MCF 10A (cell line): Measurements from ENCODE around the gene KCNH3. TPM values are rescaled to one million over a fixed set of nuclear protein-coding genes. Genes with fewer than 3 reads are reported as not detected.

Source experiments
- BruUV-seq: library from RNA; stranded (reverse); fragments of 400-500 nt; replicated peaks from 2 replicates; lab custom pipeline; 2021; lab: Mats Ljungman, UMichigan
- CTCF ChIA-PET: fragments of 300-600 bp; sonication (Branson Sonifier 250); formaldehyde crosslinking; extraction: SDS; loops from one replicate; lab custom pipeline; 2021; ENCODE audit warnings: antibody characterized with exemption, inconsistent platforms; lab: Yijun Ruan, JAX
- POLR2A ChIA-PET: fragments of 300-600, 350-650 bp; sonication (Branson Sonifier 250); formaldehyde crosslinking; extraction: SDS; loops from one replicate; lab custom pipeline; 2020; ENCODE audit warnings: antibody characterized with exemption, inconsistent platforms; lab: Yijun Ruan, JAX
- DNase-seq: peaks from one replicate; pipeline ENCODE4 v3.0.0-alpha.2; 2018; ENCODE audit not compliant: unreplicated experiment
- H3K27ac Mint-ChIP-seq: one replicate; pipeline ENCODE4 v1.8.0; 2022; ENCODE audit warnings: mild to moderate bottlenecking, low read depth, mixed read lengths; ENCODE audit not compliant: unreplicated experiment
- H3K27me3 Mint-ChIP-seq: one replicate; pipeline ENCODE4 v1.8.0; 2022; ENCODE audit warnings: mixed read lengths; ENCODE audit not compliant: insufficient read depth, unreplicated experiment
- H3K36me3 Mint-ChIP-seq: one replicate; pipeline ENCODE4 v1.8.0; 2022; ENCODE audit warnings: mild to moderate bottlenecking, moderate library complexity, mixed read lengths; ENCODE audit not compliant: insufficient read depth, unreplicated experiment
- H3K4me1 Mint-ChIP-seq: one replicate; pipeline ENCODE4 v1.8.0; 2022; ENCODE audit warnings: mixed read lengths; ENCODE audit not compliant: insufficient read depth, unreplicated experiment
- H3K4me3 Mint-ChIP-seq: one replicate; pipeline ENCODE4 v1.8.0; 2022; ENCODE audit warnings: mild to moderate bottlenecking, moderate library complexity, mixed read lengths; ENCODE audit not compliant: unreplicated experiment
- H3K9me3 Mint-ChIP-seq: one replicate; pipeline ENCODE4 v1.8.0; 2022; ENCODE audit warnings: mixed read lengths; ENCODE audit not compliant: unreplicated experiment
- intact Hi-C: fragments of 100-400 bp; cut with micrococcal nuclease; formaldehyde crosslinking; loops from 2 replicates; pipeline ENCODE4 v1.14.1; 2022
- total RNA-seq: library from RNA; stranded (reverse); gene quantifications from 2 replicates; pipeline ENCODE4 v1.2.3, GENCODE V29; 2022
- TF ChIP-seq, protein P1 (sequence below): fragments of 200-600 bp; IDR thresholded peaks from one replicate; pipeline ENCODE4 v1.8.0; 2022; ENCODE audit warnings: antibody characterized with exemption, mild to moderate bottlenecking; ENCODE audit not compliant: unreplicated experiment

KCNH3 gene
- total RNA-seq, 1 experiment from 2014 or later, result not detected

DNA sequence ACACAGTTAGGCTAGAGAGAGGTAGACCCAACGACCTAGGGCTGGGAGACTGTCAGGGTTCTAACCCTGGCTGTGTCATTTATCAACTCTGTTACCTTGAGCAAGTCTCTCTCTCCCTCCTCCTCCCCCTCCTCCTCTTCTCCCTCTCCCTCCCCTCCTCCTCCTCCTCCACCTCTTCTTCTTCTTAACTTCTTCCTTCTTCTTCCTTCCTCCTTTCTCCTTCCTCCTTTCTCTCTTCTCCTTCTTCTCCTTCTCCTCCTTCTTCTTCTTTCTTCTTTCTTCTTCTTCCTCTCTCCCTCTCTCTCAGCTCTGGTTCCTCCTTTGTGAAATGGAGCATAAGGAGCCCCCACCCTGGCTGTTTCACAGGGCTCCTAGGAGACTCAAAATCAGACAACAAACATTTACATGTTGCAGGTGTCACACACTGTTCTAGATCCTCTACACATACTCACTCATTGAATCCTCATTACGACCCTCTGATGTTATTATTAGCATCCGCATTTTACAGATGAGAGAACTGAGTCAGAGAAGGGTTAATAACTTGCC lies 2.2 kb upstream of the KCNH3 start:
- no peak for DNase-seq
- BruUV-seq, result no TSS peak
- peaks cover 10% of the 10 kb centered on the region for H3K27me3 Mint-ChIP-seq
- TF ChIP-seq, protein P1, sequence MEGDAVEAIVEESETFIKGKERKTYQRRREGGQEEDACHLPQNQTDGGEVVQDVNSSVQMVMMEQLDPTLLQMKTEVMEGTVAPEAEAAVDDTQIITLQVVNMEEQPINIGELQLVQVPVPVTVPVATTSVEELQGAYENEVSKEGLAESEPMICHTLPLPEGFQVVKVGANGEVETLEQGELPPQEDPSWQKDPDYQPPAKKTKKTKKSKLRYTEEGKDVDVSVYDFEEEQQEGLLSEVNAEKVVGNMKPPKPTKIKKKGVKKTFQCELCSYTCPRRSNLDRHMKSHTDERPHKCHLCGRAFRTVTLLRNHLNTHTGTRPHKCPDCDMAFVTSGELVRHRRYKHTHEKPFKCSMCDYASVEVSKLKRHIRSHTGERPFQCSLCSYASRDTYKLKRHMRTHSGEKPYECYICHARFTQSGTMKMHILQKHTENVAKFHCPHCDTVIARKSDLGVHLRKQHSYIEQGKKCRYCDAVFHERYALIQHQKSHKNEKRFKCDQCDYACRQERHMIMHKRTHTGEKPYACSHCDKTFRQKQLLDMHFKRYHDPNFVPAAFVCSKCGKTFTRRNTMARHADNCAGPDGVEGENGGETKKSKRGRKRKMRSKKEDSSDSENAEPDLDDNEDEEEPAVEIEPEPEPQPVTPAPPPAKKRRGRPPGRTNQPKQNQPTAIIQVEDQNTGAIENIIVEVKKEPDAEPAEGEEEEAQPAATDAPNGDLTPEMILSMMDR, result no peak
- POLR2A ChIA-PET, result interaction anchor here (0.5 kb wide), 1 partner anchor 53 kb away, joined by 3 read pairs; no protein-coding TSS in a partner anchor
- H3K27ac Mint-ChIP-seq, result no peak overlapping the region
- H3K9me3 Mint-ChIP-seq, result no peaks in the 10 kb centered on the region
- no peak overlapping the region for H3K4me3 Mint-ChIP-seq
- intact Hi-C loops, result no loop called here
- CTCF ChIA-PET, result interaction anchor here (0.6 to 1.5 kb wide), 5 partner anchors 23 to 205 kb away, joined by 3 to 8 read pairs (median 4); no protein-coding TSS in a partner anchor
- H3K36me3 Mint-ChIP-seq, result no peaks in the 10 kb centered on the region
- peaks cover 15% of the 10 kb centered on the region for H3K4me1 Mint-ChIP-seq

DNA sequence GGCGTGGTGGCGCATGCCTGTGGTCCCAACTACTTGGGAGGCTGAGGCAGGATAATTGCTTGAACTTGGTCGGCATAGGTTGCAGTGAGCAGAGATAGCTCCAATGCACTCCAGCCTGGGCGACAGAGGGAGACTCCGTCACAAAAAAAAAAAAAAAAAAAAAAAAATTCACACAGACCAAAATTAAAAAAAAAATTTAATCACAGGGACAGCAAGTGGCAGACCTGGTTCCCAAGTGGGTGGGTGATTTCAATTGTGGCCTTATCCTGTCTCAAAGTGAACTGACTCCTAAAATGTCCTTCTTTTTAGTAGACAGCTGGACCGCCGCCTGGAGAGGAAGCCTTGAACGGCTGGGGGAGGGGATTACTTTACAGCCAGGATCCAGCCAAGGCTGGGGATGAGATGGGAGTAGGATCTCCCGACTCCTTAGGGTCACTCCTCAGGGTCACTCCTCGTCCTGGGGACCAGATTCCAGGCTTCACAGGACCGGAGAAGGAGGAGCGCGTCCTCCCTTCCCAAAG lies 1.5 kb upstream of the KCNH3 start:
- CTCF ChIA-PET, result interaction anchor here (0.8 to 1.7 kb wide), 3 partner anchors 17 to 179 kb away, joined by 3 to 10 read pairs (median 4); no protein-coding TSS in a partner anchor
- peaks cover 10% of the 10 kb centered on the region for H3K27me3 Mint-ChIP-seq
- intact Hi-C loops, result no loop called here
- POLR2A ChIA-PET, result interaction anchor here (1.4 kb wide), 1 partner anchor 204 kb away, joined by 4 read pairs; the partner anchor contains the start of gene TMBIM6
- peak overlapping the region; percentile 62 for H3K4me3 Mint-ChIP-seq
- no TSS peak for BruUV-seq
- TF ChIP-seq, protein P1, result no peak
- H3K9me3 Mint-ChIP-seq, result no peaks in the 10 kb centered on the region
- H3K4me1 Mint-ChIP-seq, result peaks cover 15% of the 10 kb centered on the region
- DNase-seq, result no peak
- no peaks in the 10 kb centered on the region for H3K36me3 Mint-ChIP-seq
- H3K27ac Mint-ChIP-seq, result no peak overlapping the region

DNA sequence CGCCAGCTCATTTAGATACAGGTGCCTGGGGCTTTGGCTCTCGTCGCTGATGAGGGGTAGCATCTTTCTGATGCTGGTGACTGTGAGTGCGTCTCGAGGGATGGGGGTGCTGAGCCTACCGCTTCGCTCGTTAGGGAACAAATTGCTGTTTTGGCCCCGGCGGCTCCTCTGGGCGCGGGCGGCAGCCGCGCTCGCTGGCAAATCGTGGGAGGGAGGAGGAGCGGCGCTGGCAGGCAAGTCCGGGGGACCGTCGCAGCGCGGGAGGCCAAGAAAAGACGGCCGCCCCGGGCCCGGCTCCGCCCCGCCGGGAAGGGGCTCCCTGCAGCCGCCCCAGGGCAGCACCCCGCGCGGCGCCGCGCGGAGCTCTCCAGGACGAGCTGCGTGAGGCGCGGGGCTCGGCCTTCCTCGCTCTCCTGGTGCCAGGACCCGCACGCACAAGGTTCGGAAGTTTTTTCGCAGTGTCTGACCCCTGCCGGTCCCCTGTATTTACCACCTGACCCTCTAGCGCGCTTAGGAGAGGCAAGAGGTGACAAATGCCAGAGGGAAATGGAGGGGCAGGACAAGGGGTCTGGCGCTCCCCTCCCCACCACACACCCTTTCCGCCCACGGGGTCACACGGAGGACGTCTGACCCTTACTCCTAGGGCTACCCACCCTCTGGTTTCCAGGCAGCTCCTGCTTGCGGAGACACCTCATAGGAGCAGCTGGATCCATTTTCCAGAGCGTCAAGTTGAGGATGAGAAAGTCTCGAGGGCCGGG lies 899 bp upstream of the KCNH3 start:
- Mint-ChIP-seq H3K4me1 (peaks cover 15% of the 10 kb centered on the region), H3K9me3 (no peaks in the 10 kb centered on the region), H3K27ac (no peak overlapping the region), H3K4me3 (peak overlapping the region; percentile 62), H3K36me3 (no peaks in the 10 kb centered on the region), H3K27me3 (peaks cover 10% of the 10 kb centered on the region)
- ChIA-PET CTCF (interaction anchor here (0.6 to 1.7 kb wide), 5 partner anchors 16 to 202 kb away, joined by 3 to 10 read pairs (median 4); no protein-coding TSS in a partner anchor), POLR2A (interaction anchor here (1.4 kb wide), 1 partner anchor 203 kb away, joined by 4 read pairs; the partner anchor contains the start of gene TMBIM6)
- no TSS peak for BruUV-seq
- intact Hi-C loops, result no loop called here
- DNase-seq, result no peak
- TF ChIP-seq, protein P1, result no peak
